Measurements from ENCODE around the gene AGAP2. TPM values are rescaled to one million over a fixed set of nuclear protein-coding genes. Genes with fewer than 3 reads are reported as not detected.
A peak's percentile ranks its signal among the peaks of the same experiment; 100 is the strongest.
"Not testable (repeated sequence)": the region's sequence is repeated elsewhere in the genome, so short reads cannot be mapped to it uniquely, and the experiment has no call there.

Gene AGAP2
- polyA plus RNA-seq, 3 donors, result 0.20 to 3.4 (median 0.65) TPM

DNA sequence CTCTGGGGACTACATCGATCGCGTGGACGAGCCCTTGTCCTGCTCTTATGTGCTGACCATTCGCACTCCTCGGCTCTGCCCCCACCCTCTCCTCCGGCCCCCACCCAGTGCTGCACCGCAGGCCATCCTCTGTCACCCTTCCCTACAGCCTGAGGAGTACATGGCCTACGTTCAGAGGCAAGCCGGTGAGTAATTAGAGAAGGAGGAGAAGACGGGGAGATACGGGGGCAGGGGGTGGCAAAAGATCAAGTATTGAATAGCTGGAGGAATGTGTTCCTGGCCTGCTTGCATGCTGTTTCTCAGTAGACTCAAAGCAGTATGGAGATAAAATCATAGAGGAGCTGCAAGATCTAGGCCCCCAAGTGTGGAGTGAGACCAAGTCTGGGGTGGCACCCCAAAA lies 22.8 kb downstream of the AGAP2 start:
- H3K9me3 Mint-ChIP-seq, result peaks cover 0 to 2% (median 0%) of the 10 kb centered on the region in 7 donors
- H3K4me3 Mint-ChIP-seq, result no peak overlapping the region
- Histone ChIP-seq H3K4me3 (replicated peaks in 1 of 3; ENCODE audit: low read depth in 2 of 3, low read length in 3 of 3) (no peak overlapping the region), H3K36me3 (replicated peaks in 1 of 2; ENCODE audit: control insufficient read depth in 1 of 2, insufficient read depth in 2 of 2, low read length in 2 of 2) (peaks cover 91 to 94% of the 10 kb centered on the region in 2 donors), H3K27ac (ENCODE audit: low read depth in 1 of 2, low read length in 2 of 2) (no peak overlapping the region), H2AFZ (ENCODE audit: insufficient read depth, low read depth, low read length, poor library complexity, severe bottlenecking) (no peak overlapping the region), H3K4me1 (ENCODE audit: control insufficient read depth in 1 of 2, insufficient read depth in 2 of 2, low read length in 2 of 2) (no peaks in the 10 kb centered on the region), H4K20me1 (ENCODE audit: insufficient read depth, low read length) (peaks cover 29% of the 10 kb centered on the region), H3K9me3 (replicated peaks in 1 of 2; ENCODE audit: control insufficient read depth in 1 of 2, insufficient read depth in 1 of 2, low read length in 2 of 2) (no peaks in the 10 kb centered on the region), H3K4me2 (replicated peaks; ENCODE audit: extremely low read depth, low read length, poor library complexity, severe bottlenecking) (no peak overlapping the region), H3K79me2 (ENCODE audit: insufficient read depth, low read length) (peaks cover 2% of the 10 kb centered on the region), H3K27me3 (ENCODE audit: control insufficient read depth in 2 of 2, insufficient read depth in 2 of 2, low read length in 2 of 2) (no peaks in the 10 kb centered on the region), H3K9ac (ENCODE audit: insufficient read depth, low read length, poor library complexity, severe bottlenecking) (no peak overlapping the region)
- H3K27me3 Mint-ChIP-seq (ENCODE audit: low read depth in 3 of 3), result no peaks in the 10 kb centered on the region
- H3K36me3 Mint-ChIP-seq, result peaks cover 74 to 90% of the 10 kb centered on the region in 2 donors
- TF ChIP-seq, protein P1, sequence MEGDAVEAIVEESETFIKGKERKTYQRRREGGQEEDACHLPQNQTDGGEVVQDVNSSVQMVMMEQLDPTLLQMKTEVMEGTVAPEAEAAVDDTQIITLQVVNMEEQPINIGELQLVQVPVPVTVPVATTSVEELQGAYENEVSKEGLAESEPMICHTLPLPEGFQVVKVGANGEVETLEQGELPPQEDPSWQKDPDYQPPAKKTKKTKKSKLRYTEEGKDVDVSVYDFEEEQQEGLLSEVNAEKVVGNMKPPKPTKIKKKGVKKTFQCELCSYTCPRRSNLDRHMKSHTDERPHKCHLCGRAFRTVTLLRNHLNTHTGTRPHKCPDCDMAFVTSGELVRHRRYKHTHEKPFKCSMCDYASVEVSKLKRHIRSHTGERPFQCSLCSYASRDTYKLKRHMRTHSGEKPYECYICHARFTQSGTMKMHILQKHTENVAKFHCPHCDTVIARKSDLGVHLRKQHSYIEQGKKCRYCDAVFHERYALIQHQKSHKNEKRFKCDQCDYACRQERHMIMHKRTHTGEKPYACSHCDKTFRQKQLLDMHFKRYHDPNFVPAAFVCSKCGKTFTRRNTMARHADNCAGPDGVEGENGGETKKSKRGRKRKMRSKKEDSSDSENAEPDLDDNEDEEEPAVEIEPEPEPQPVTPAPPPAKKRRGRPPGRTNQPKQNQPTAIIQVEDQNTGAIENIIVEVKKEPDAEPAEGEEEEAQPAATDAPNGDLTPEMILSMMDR (IDR thresholded peaks at IDR 0.05), result no peak
- H3K4me1 Mint-ChIP-seq, result no peaks in the 10 kb centered on the region
- WGBS (ENCODE audit: insufficient coverage), result 98% methylated on average over 7 of the region's 12 CpGs
- peak overlapping the region in 2 of 7 donors; percentile 4 to 47 for H3K27ac Mint-ChIP-seq
- DNase-seq, result no peak
- intact Hi-C loops (cut with micrococcal nuclease), result no loop called here

GRCh38 chr12:57715036-57715748 lies 23.4 kb downstream of the AGAP2 start:
- H3K4me3 Mint-ChIP-seq; H3K9me3 Mint-ChIP-seq; H3K27ac Mint-ChIP-seq; H3K4me2 ChIP-seq (replicated peaks; ENCODE audit: extremely low read depth, low read length, poor library complexity, severe bottlenecking); H3K4me3 ChIP-seq (replicated peaks in 1 of 3; ENCODE audit: low read depth in 2 of 3, low read length in 3 of 3); H3K79me2 ChIP-seq (ENCODE audit: insufficient read depth, low read length); H3K4me1 Mint-ChIP-seq; H3K9me3 ChIP-seq (replicated peaks in 1 of 2; ENCODE audit: control insufficient read depth in 1 of 2, insufficient read depth in 1 of 2, low read length in 2 of 2); H3K27ac ChIP-seq (ENCODE audit: low read depth in 1 of 2, low read length in 2 of 2); DNase-seq; H3K4me1 ChIP-seq (ENCODE audit: control insufficient read depth in 1 of 2, insufficient read depth in 2 of 2, low read length in 2 of 2); H3K9ac ChIP-seq (ENCODE audit: insufficient read depth, low read length, poor library complexity, severe bottlenecking); H3K27me3 ChIP-seq (ENCODE audit: control insufficient read depth in 2 of 2, insufficient read depth in 2 of 2, low read length in 2 of 2); H2AFZ ChIP-seq (ENCODE audit: insufficient read depth, low read depth, low read length, poor library complexity, severe bottlenecking); intact Hi-C loops (cut with micrococcal nuclease); H3K27me3 Mint-ChIP-seq (ENCODE audit: low read depth in 3 of 3): not testable (repeated sequence)
- WGBS (ENCODE audit: insufficient coverage), result no CpG with 5 or more reads among the region's 6 CpGs
- peaks cover 34% of the 10 kb centered on the region for H4K20me1 ChIP-seq (ENCODE audit: insufficient read depth, low read length)
- H3K36me3 ChIP-seq (replicated peaks in 1 of 2; ENCODE audit: control insufficient read depth in 1 of 2, insufficient read depth in 2 of 2, low read length in 2 of 2), result peaks cover 87 to 94% of the 10 kb centered on the region in 2 donors
- H3K36me3 Mint-ChIP-seq, result peaks cover 70 to 90% of the 10 kb centered on the region in 2 donors

Data from CD14-positive monocyte (primary cell).